HG03095 (cell line): ENCODE data around the gene TMEM131L.
"Not testable (repeated sequence)": the region's sequence is repeated elsewhere in the genome, so short reads cannot be mapped to it uniquely, and the experiment has no call there.

Source experiments
- ATAC-seq: cut with Tn5 transposase; IDR thresholded peaks from one replicate; pipeline ENCODE4 v1.9.1; 2021; ENCODE audit warnings: moderate library complexity; ENCODE audit not compliant: unreplicated experiment

The TMEM131L gene

GRCh38 chr4:153466081-153466948, at the start of gene TMEM131L:
Gene TMEM131L, plus strand, starts transcription at chr4:153466360. Its CDS starts 38 bp downstream, at chr4:153466398.
- peak; percentile 37 for ATAC-seq

DNA sequence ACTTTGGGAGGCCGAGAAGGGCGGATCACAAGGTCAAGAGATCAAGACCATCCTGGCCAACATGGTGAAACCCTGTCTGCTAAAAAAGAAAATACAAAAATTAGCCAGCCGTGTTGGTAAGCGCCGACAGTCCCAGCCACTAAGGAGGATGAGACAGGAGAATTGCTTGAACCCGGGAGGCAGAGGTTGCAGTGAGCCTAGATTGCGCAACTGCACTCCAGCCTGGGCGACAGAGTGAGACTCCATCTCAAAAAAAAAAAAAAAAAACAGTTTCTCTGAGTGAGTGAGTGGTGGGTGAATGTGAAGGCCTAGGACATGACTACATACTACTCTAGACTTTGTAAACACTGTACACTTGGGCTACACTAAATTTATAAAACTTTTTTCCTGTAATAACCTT, 49.7 kb upstream of the TMEM131L start:
- not testable (repeated sequence) for ATAC-seq

GRCh38 chr4:153418121-153418520, 48.0 kb upstream of the TMEM131L start:
- no peak for ATAC-seq

DNA sequence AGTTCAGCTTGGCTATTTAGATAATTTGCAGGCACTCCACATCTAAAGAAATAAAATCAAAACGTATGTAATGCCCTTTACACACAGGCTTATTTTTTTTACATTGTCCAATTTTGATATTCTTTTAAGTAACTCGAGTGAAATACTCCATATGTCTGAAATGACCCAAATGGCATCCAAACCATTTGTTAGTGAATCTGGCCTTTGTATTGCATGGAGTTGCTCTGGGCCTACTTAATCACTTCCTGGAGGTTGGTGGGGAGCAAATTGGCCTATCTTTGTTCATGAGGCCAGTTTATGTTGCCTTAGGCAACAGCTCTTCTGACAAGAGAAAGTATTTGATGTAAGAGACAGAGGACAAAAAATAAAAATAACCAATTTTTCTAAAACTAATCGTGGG, 47.6 kb upstream of the TMEM131L start:
- ATAC-seq = no peak

- no peak for ATAC-seq
Observed at GRCh38 chr4:153419029-153419428, 47.1 kb upstream of the TMEM131L start.

- no peak for ATAC-seq
Observed at GRCh38 chr4:153419673-153420278, 46.4 kb upstream of the TMEM131L start.

DNA sequence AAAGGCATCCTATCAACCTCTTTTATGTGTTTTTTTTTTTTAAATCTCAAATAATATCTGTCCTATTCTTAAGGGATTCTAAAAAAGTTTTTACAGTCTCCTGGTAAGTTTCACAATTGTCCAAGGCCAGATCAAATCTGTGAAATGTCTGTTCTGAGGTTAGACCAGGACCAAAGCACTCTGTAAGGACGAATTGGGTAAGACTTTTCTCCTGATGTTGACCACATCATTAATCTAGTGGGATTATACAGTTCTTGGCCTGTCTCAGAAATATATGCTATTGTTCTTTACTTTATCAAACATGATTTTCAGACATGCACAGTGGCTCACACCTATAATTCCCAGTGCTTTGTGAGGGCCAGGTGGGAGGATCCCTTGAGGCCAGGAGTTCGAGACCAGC, 45.8 kb upstream of the TMEM131L start:
- ATAC-seq = no peak

DNA sequence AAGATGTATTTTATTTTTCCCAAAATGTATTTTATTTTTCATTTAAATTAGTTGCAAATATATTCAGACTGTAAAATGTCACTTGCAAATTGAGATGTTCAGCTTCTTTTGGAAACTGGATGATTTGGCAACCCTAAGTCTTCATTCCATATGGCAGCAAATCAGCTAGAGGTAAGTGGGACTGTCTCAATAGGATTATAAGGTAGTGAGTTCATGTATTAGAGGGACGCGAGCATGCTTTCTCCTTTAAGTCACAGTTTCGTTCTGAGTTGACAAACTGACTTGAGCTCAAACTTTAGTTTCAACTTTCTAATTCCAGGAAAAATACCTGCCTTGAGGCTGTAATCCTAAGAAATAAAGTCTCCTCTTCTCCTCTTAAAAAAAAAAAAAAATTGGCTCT, 44.2 kb upstream of the TMEM131L start:
- ATAC-seq = peak; percentile 78

- ATAC-seq = peak; percentile 59
Observed at GRCh38 chr4:153426207-153426885, 39.8 kb upstream of the TMEM131L start.

DNA sequence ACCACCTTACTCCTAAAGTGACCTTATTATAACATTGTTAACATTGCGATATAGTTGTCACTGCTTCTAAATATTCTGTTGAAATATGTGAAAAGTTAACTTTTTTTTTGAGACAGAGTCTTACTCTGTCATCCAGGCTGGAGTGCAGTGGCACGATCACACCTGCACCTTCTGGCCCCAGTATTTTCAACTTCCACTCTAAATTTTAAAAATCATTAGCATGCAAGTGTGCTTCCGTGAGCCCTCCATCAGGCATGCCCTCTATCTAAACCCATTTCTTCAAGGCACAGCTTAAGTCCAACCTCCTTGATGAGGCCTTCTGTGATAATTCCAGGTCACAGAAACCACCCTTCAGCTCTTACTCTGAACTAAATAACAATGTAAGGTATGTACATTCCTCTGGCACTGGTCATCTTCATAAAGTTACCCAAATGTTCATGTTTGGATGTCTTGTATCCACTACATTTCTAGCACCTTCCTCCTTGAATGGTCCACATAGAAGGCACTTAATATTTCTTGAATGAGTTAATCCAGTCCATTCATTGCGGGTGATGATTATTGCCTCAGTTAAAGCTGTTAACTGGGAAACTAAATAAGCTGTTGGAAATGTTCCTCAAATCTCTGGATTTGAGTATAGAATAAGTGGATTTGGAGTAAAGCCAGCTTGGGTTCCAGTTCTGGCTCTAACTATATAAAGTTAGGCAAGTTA, 38.6 kb upstream of the TMEM131L start:
- no peak for ATAC-seq

GRCh38 chr4:153428941-153429475, 37.2 kb upstream of the TMEM131L start:
- no peak for ATAC-seq

- peak; percentile 86 for ATAC-seq
Observed at GRCh38 chr4:153432965-153433753, 33.0 kb upstream of the TMEM131L start.

DNA sequence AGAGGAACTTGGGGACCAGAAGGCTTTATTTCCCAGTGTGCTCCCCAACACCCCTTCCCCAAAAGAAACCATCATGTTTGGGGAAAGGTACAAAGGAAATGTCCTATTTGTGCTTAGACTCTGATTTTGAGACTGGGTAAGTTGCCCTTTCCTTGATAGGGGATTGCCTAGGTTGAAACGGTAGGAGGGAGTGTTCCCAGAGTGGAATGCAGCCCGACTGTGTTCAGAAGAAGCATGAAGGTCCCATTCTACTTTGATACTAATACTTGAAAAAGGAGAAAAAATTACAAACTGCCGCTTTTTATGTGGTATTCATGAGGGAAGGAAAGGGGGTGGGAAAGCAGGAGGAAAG, 32.4 kb upstream of the TMEM131L start:
- peak; percentile 1 for ATAC-seq

DNA sequence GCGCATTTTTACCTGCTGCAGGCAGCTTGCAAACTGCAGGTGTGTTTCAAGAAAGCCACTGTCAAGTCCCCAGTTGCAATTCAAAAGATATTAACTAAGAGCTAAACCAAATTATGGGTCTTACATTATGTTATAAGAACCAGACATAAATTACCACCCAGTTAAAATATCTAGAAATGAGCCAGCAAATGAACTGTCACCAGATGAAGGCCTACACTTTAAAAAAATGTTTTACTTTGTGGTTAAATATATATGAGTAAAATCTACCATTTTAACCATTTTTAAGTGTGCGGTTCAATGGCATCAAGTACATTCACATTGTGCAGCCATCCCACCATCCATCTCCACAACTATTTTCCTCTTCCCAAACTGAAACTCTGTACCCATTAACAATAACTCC, 32.0 kb upstream of the TMEM131L start:
- ATAC-seq = no peak

- peak; percentile 66 for ATAC-seq
Observed at GRCh38 chr4:153438916-153439756, 27.0 kb upstream of the TMEM131L start.

DNA sequence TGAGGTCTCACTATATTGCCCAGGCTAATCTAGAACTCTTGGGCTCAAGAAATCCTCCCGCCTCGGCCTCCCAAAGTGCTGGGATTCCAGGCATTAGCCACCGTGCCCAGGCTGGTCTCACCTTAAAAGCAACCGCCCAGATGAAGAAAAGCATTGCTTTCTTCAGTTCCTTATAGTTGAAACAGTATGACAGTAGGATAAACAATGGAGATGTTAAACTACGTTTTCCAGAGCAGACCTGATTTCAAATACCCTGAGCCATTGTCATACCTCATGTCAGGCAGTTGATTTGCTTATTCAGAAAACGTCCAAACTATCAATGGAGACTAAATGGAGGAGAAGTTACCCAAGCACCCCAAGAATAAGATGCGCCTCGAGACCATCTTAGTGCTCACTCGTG, 26.3 kb upstream of the TMEM131L start:
- ATAC-seq = no peak

DNA sequence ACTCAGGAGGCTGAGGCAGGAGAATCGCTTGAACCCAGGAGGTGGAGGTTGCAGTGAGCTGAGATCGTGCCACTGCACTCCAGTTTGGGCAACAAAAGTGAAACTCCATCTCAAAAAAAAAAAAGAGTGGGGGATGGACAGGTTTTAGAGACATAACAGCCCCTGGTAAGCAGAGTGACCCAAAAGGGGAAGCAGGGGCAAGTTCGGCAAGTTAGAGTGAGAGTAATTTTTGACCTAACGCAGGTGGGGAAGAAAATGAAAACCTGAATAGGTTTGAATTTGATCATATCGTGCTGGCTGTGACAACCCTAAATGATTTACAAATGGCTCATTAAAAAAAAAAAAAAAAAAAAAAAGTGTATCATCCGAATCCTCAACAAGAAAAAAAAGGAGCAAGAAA, 25.7 kb upstream of the TMEM131L start:
- ATAC-seq = no peak

DNA sequence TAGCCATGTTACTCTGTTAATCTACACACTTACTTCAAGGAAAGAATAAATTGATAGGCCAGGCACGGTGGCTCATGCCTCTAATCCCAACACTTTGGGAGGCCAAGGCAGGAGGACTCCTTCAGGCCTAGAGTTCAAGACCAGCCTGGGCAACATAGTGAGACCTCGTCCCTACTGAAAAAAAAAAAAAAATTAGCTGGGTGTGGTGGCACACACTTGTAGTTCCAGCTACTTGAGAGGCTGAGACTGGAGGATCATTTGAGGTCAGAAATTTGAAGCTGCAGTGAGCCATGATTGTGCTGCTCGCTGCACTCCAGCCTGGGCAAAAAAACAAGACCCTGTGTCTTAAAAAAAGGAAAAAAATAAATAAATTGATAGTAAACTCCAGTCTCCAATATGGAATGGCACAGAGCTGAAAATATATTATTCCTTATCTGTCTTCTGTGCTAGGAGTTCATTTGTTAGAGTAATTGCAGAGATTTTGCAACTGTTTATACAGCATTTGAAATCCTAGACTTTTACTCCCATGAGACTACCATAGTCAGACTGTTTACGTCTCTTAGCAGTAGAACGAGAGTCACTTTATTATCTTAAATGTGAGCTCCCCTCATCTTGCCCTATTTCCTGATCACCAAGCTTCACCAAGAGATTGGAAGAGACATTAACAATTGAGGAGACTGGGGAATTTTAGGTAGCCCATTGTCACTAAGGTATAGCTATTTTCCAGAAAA, 18.8 kb upstream of the TMEM131L start:
- ATAC-seq = no peak
